ENCODE results near the gene FGF22. TPM values are rescaled to one million over a fixed set of nuclear protein-coding genes. Genes with fewer than 3 reads are reported as not detected.

The FGF22 gene
- total and polyA plus RNA-seq, 2 of the 13 experiments (the other 11 are each of a cell fraction or from before 2014, with no cell fraction given): 0.24 TPM; not detected in 1

DNA sequence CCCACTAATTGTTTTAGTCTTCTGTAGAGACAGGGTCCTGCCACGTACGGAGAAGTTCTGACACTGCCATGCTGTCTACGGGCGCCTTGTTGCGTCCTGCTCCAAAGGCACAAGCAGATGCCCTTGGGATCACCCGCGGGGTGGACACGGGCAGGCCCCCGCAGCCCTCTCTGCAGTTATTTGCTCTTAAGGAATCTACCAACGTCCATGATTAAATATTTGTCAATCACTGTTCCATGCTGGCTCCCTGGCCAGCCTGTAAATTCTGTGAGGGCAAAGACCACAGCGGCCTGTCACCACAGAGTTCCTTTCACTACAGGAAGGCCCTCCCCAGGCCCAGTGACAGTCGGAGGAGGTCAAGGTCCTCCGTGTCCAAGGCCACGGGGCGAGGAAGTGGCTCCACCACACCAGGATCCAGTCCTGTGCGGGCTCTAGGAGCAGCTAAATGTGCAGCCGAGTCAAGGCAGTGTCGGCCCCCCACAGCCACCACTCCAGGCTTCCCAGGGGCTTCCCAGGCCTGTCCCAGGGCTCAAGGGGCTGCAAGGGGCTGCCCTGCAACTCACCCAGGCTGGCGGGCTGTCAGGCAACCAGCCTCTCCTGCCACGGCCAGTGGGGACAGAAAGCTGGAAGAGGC, 21.2 kb downstream of the FGF22 start (continued):
- TF ChIP-seq, protein P1, sequence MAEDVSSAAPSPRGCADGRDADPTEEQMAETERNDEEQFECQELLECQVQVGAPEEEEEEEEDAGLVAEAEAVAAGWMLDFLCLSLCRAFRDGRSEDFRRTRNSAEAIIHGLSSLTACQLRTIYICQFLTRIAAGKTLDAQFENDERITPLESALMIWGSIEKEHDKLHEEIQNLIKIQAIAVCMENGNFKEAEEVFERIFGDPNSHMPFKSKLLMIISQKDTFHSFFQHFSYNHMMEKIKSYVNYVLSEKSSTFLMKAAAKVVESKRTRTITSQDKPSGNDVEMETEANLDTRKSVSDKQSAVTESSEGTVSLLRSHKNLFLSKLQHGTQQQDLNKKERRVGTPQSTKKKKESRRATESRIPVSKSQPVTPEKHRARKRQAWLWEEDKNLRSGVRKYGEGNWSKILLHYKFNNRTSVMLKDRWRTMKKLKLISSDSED (CRISPR knock-in tag; IDR thresholded peaks at IDR 0.05): no peak
- TF ChIP-seq ZNF382 (CRISPR knock-in tag; IDR thresholded peaks at IDR 0.05; ENCODE audit: borderline replicate concordance) (no peak), ONECUT2 (CRISPR knock-in tag; IDR thresholded peaks at IDR 0.05) (0 out of 2 replicates have a peak, but pooled peaks have one; percentile 12), ELF3 (CRISPR knock-in tag; IDR thresholded peaks at IDR 0.05) (peak; percentile 91), LCORL (IDR thresholded peaks at IDR 0.05) (no peak), LCORL (CRISPR knock-in tag; IDR thresholded peaks at IDR 0.05) (peak; percentile 77; the same call in 1 of the 2 replicates), GATAD1 (CRISPR knock-in tag; IDR thresholded peaks at IDR 0.05) (peak; percentile 79), ZNF749 (CRISPR knock-in tag; IDR thresholded peaks at IDR 0.05; ENCODE audit: borderline replicate concordance) (no peak), THAP11 (CRISPR knock-in tag; IDR thresholded peaks at IDR 0.05) (peak; percentile 85), ZZZ3 (CRISPR knock-in tag; IDR thresholded peaks at IDR 0.05; ENCODE audit: borderline replicate concordance) (no peak; the same call in 1 of the 2 replicates), ZNF496 (CRISPR knock-in tag; IDR thresholded peaks at IDR 0.05; ENCODE audit: insufficient replicate concordance) (no peak), ZNF746 (CRISPR knock-in tag; IDR thresholded peaks at IDR 0.05) (0 out of 2 replicates have a peak, but pooled peaks have one; percentile 80), ZNF264 (CRISPR knock-in tag; IDR thresholded peaks at IDR 0.05) (peak; percentile 74), SMAD3 (CRISPR knock-in tag; IDR thresholded peaks at IDR 0.05) (peak; percentile 77; the same call in 1 of the 2 replicates), MNT (IDR thresholded peaks at IDR 0.05) (peak; percentile 60), MXD4 (CRISPR knock-in tag; IDR thresholded peaks at IDR 0.05) (peak; percentile 82), BHLHE40 (IDR thresholded peaks at IDR 0.05; ENCODE audit: low read length) (no peak; the same call in 1 of the 2 replicates), ASH2L (IDR thresholded peaks at IDR 0.05; ENCODE audit: insufficient read length, low read depth, low read length) (peak; percentile 37), FOXP1 (IDR thresholded peaks at IDR 0.05) (no peak), FOXP1 (CRISPR knock-in tag; IDR thresholded peaks at IDR 0.05) (peak; percentile 47; the same call in 1 of the 2 replicates), ARNT2 (CRISPR knock-in tag; IDR thresholded peaks at IDR 0.05; ENCODE audit: low read depth) (peak; percentile 32; the same call in 1 of the 2 replicates)
- TF ChIP-seq, protein P2, sequence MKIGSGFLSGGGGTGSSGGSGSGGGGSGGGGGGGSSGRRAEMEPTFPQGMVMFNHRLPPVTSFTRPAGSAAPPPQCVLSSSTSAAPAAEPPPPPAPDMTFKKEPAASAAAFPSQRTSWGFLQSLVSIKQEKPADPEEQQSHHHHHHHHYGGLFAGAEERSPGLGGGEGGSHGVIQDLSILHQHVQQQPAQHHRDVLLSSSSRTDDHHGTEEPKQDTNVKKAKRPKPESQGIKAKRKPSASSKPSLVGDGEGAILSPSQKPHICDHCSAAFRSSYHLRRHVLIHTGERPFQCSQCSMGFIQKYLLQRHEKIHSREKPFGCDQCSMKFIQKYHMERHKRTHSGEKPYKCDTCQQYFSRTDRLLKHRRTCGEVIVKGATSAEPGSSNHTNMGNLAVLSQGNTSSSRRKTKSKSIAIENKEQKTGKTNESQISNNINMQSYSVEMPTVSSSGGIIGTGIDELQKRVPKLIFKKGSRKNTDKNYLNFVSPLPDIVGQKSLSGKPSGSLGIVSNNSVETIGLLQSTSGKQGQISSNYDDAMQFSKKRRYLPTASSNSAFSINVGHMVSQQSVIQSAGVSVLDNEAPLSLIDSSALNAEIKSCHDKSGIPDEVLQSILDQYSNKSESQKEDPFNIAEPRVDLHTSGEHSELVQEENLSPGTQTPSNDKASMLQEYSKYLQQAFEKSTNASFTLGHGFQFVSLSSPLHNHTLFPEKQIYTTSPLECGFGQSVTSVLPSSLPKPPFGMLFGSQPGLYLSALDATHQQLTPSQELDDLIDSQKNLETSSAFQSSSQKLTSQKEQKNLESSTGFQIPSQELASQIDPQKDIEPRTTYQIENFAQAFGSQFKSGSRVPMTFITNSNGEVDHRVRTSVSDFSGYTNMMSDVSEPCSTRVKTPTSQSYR (CRISPR knock-in tag; IDR thresholded peaks at IDR 0.05; ENCODE audit: borderline replicate concordance): no peak; the same call in 1 of the 2 replicates
- TF ChIP-seq, protein P3, sequence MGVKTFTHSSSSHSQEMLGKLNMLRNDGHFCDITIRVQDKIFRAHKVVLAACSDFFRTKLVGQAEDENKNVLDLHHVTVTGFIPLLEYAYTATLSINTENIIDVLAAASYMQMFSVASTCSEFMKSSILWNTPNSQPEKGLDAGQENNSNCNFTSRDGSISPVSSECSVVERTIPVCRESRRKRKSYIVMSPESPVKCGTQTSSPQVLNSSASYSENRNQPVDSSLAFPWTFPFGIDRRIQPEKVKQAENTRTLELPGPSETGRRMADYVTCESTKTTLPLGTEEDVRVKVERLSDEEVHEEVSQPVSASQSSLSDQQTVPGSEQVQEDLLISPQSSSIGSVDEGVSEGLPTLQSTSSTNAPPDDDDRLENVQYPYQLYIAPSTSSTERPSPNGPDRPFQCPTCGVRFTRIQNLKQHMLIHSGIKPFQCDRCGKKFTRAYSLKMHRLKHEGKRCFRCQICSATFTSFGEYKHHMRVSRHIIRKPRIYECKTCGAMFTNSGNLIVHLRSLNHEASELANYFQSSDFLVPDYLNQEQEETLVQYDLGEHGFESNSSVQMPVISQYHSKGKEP (CRISPR knock-in tag; IDR thresholded peaks at IDR 0.05): peak; percentile 18; the same call in 1 of the 2 replicates
